Parathyroid adenoma (tissue), 2 donors: Measurements from ENCODE around the gene ARHGEF19.

Source experiments
- H2AFZ ChIP-seq: fragments of 300-600 bp; sonication (generic); one replicate; pipeline ENCODE4 v1.7.0; 2017; ENCODE audit warnings: antibody characterized with exemption, mild to moderate bottlenecking
- H3K27ac ChIP-seq: fragments of 300-600 bp; sonication (generic); one replicate; pipeline ENCODE4 v1.7.0; 2017
- H3K27me3 ChIP-seq: fragments of 300-600 bp; sonication (generic); one replicate; pipeline ENCODE4 v1.7.0; 2017; ENCODE audit warnings: low read length; ENCODE audit not compliant: control insufficient read depth, insufficient read depth
- H3K36me3 ChIP-seq: fragments of 300-600 bp; sonication (generic); one replicate; pipeline ENCODE4 v1.7.0; 2017; ENCODE audit warnings: low read length; ENCODE audit not compliant: control insufficient read depth, insufficient read depth
- H3K4me1 ChIP-seq: fragments of 300-600 bp; sonication (generic); one replicate; pipeline ENCODE4 v1.7.0; 2017; ENCODE audit warnings: control low read depth
- H3K4me2 ChIP-seq: fragments of 300-600 bp; sonication (generic); one replicate; pipeline ENCODE4 v1.7.0; 2017; ENCODE audit warnings: low read length
- H3K4me3 ChIP-seq: fragments of 300-600 bp; sonication (generic); one replicate; pipeline ENCODE4 v1.7.0; 2017; ENCODE audit warnings: low read depth, low read length
- H3K79me2 ChIP-seq: fragments of 300-600 bp; sonication (generic); one replicate; pipeline ENCODE4 v1.7.0; 2017; ENCODE audit warnings: control low read depth
- H3K9ac ChIP-seq: fragments of 300-600 bp; sonication (generic); one replicate; pipeline ENCODE4 v1.7.0; 2017; ENCODE audit warnings: mild to moderate bottlenecking
- H3K9me3 ChIP-seq: fragments of 300-600 bp; sonication (generic); one replicate; pipeline ENCODE4 v1.7.0; 2017; ENCODE audit warnings: low read length; ENCODE audit not compliant: control insufficient read depth
- TF ChIP-seq, protein P1 (sequence below): fragments of 300-600 bp; sonication (generic); IDR thresholded peaks from one replicate; pipeline ENCODE4 v1.7.0; 2017; ENCODE audit warnings: antibody characterized with exemption, mild to moderate bottlenecking
- donor health status: primary hyperparathyroidism.

Gene ARHGEF19

GRCh38 chr1:16205334-16205671 is 7.1 kb downstream of the ARHGEF19 start:
- no peak overlapping the region for H3K27ac ChIP-seq
- no peaks in the 10 kb centered on the region for H3K79me2 ChIP-seq
- no peaks in the 10 kb centered on the region for H3K4me1 ChIP-seq
- no peak overlapping the region for H3K4me2 ChIP-seq
- H3K36me3 ChIP-seq, result no peaks in the 10 kb centered on the region
- no peak overlapping the region for H3K9ac ChIP-seq
- no peak overlapping the region for H2AFZ ChIP-seq
- H3K4me3 ChIP-seq, result no peak overlapping the region
- no peaks in the 10 kb centered on the region for H3K27me3 ChIP-seq
- no peaks in the 10 kb centered on the region for H3K9me3 ChIP-seq
- TF ChIP-seq, protein P1, sequence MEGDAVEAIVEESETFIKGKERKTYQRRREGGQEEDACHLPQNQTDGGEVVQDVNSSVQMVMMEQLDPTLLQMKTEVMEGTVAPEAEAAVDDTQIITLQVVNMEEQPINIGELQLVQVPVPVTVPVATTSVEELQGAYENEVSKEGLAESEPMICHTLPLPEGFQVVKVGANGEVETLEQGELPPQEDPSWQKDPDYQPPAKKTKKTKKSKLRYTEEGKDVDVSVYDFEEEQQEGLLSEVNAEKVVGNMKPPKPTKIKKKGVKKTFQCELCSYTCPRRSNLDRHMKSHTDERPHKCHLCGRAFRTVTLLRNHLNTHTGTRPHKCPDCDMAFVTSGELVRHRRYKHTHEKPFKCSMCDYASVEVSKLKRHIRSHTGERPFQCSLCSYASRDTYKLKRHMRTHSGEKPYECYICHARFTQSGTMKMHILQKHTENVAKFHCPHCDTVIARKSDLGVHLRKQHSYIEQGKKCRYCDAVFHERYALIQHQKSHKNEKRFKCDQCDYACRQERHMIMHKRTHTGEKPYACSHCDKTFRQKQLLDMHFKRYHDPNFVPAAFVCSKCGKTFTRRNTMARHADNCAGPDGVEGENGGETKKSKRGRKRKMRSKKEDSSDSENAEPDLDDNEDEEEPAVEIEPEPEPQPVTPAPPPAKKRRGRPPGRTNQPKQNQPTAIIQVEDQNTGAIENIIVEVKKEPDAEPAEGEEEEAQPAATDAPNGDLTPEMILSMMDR, result no peak

DNA sequence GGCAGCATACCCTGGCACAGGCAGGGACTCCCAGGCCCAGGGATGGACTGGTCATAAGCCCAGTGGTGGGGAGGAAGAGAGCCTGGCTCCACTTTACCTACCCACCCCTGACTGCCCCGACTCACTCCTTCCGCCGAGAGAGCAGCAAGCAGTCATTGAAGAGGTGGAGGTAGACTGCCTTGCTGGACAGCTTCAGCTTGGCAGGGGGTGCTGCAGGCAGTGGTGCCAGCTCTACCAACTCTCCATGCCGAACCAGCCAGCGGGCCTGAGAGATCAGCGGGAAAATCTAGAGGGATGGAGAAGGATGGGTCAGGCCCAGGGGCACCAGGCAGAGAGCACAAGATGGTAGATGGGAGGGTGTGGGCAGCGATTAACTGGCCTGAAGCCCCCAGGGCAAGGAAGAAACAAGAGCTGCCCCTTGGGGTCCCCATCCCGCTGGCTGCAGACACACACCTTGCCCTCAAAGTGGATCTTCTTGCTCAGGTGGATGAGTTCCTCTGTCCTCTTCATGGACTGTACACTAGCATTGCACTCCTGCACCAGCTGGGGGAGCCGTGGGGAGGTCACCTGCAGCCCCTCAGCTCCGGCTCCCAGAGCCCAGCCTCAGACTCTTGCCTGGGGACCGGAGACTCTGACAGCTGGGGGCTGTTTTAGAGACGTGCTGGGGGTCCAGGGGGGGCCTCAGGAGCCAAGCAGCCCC is 7.7 kb downstream of the ARHGEF19 start:
- H3K4me1 ChIP-seq, result no peaks in the 10 kb centered on the region
- H3K27me3 ChIP-seq, result no peaks in the 10 kb centered on the region
- H2AFZ ChIP-seq, result no peak overlapping the region
- no peak overlapping the region for H3K4me2 ChIP-seq
- H3K27ac ChIP-seq, result no peak overlapping the region
- no peaks in the 10 kb centered on the region for H3K9me3 ChIP-seq
- no peaks in the 10 kb centered on the region for H3K36me3 ChIP-seq
- TF ChIP-seq, protein P1, result peak; percentile 19
- H3K79me2 ChIP-seq, result no peaks in the 10 kb centered on the region
- H3K4me3 ChIP-seq, result no peak overlapping the region
- no peak overlapping the region for H3K9ac ChIP-seq

GRCh38 chr1:16204216-16204615 is 8.2 kb downstream of the ARHGEF19 start:
- H2AFZ ChIP-seq, result no peak overlapping the region
- no peak overlapping the region for H3K27ac ChIP-seq
- no peaks in the 10 kb centered on the region for H3K9me3 ChIP-seq
- H3K27me3 ChIP-seq, result no peaks in the 10 kb centered on the region
- no peak overlapping the region for H3K4me2 ChIP-seq
- TF ChIP-seq, protein P1, result no peak
- no peaks in the 10 kb centered on the region for H3K36me3 ChIP-seq
- H3K9ac ChIP-seq, result no peak overlapping the region
- no peak overlapping the region for H3K4me3 ChIP-seq
- no peaks in the 10 kb centered on the region for H3K79me2 ChIP-seq
- H3K4me1 ChIP-seq, result no peaks in the 10 kb centered on the region

- Histone ChIP-seq H2AFZ (no peak overlapping the region), H3K36me3 (no peaks in the 10 kb centered on the region), H3K4me2 (no peak overlapping the region), H3K27me3 (no peaks in the 10 kb centered on the region), H3K9ac (no peak overlapping the region), H3K4me1 (no peaks in the 10 kb centered on the region), H3K9me3 (no peaks in the 10 kb centered on the region), H3K4me3 (no peak overlapping the region), H3K27ac (no peak overlapping the region), H3K79me2 (no peaks in the 10 kb centered on the region)
- TF ChIP-seq, protein P1, result no peak
Measured at GRCh38 chr1:16203550-16203949, 8.9 kb downstream of the ARHGEF19 start.
